HG03135 (cell line): Measurements from ENCODE around the gene TRMU.

Experiments
- ATAC-seq: cut with Tn5 transposase; IDR thresholded peaks from one replicate; pipeline ENCODE4 v1.9.1; 2021; ENCODE audit warnings: mild to moderate bottlenecking, moderate library complexity; ENCODE audit not compliant: unreplicated experiment

The TRMU gene

DNA sequence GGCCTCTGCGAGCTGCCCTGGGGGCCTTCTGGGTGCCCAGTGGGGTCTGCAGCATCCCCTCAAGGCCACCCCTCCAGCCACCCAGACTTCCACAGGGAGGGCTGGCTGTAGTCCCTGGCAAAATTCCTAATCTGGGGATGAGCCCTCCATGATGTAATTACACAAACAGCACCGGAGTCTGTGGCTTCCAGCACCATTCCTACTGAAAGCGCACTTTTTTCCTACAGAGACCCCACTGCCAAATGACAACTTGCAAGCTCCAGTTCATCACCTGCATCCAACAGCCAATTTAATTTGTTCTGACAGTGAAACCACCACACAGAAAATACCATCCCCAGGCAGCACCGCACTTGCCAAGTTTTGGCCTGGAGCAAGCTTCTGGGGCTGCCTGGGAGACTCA, 70.4 kb downstream of the TRMU start:
- no peak for ATAC-seq

DNA sequence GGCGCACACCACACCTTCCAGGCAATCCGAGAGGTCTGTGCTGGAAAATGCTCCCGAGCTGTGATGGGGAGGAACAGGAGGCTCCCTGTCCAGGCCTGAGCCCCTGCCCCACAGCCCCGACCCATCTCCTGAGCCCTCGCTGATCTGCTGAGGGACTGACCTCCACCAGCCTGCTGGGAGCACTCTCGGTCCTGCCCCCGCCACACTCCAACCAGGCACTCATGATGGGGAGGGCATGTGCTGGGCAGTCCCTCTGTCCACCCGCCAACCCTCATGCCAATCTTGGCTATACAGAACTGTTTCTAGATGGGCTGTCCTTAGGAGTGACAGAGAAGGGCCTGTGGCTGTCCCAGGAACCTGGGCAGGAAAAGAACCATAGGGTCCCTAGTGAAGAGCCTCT, 70.8 kb downstream of the TRMU start:
- no peak for ATAC-seq

DNA sequence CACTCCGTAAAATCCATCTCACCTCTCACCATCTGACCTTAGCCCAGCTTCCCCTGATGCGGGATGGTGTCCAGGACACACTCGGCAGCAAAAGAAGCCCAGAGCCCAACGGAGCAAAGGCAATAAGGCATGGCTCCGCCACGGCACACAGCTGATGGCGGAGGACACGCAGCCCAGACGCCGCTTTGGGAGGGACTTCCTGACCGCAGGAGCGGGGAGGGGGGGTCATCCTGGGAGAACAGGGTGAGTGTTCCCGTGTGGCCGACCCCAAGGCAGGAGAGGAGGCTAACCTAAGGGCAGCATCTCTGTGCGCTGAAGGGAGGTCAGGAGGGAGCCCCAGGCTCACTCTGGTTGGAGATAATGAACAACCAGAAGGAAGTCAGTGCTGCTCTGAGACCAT, 71.3 kb downstream of the TRMU start:
- ATAC-seq = no peak
